Mesothelial cell of epicardium (in vitro differentiated cells): ENCODE measurements around the gene NLN. TPM values are rescaled to one million over a fixed set of nuclear protein-coding genes. Genes with fewer than 3 reads are reported as not detected.

Source experiments
- DNase-seq, 2 experiments: peaks; one replicate each; pipeline ENCODE4 v3.0.0; 2021; ENCODE audit warnings: low spot score in 2 of 2; ENCODE audit not compliant: unreplicated experiment in 2 of 2
- H3K27ac Mint-ChIP-seq: 2 replicates; pipeline ENCODE4 v1.8.0; 2021; ENCODE audit warnings: mixed read lengths
- H3K27me3 Mint-ChIP-seq: 2 replicates; pipeline ENCODE4 v1.8.0; 2021; ENCODE audit warnings: low read depth, mixed read lengths
- H3K36me3 Mint-ChIP-seq: 2 replicates; pipeline ENCODE4 v1.8.0; 2021; ENCODE audit warnings: mixed read lengths
- H3K4me1 Mint-ChIP-seq: 2 replicates; pipeline ENCODE4 v1.8.0; 2021; ENCODE audit warnings: mixed read lengths
- H3K4me3 Mint-ChIP-seq: 2 replicates; pipeline ENCODE4 v1.8.0; 2021; ENCODE audit warnings: mild to moderate bottlenecking, moderate library complexity, mixed read lengths
- H3K9me3 Mint-ChIP-seq: 2 replicates; pipeline ENCODE4 v1.8.0; 2021; ENCODE audit warnings: mixed read lengths
- total RNA-seq: library from RNA; stranded (reverse); gene quantifications from 3 replicates; pipeline ENCODE4 v1.2.1, GENCODE V29; 2021
- TF ChIP-seq, protein P1 (sequence below): fragments of 200-600 bp; sonication (generic); IDR thresholded peaks from one replicate; pipeline ENCODE4 v1.5.0; 2021; ENCODE audit warnings: antibody characterized with exemption; ENCODE audit not compliant: unreplicated experiment

The NLN gene
- total RNA-seq, 1 donor from 2014 or later, result 42.8 TPM

GRCh38 chr5:65823204-65823603, 101.2 kb downstream of the NLN start:
- peaks cover 15% of the 10 kb centered on the region for H3K4me1 Mint-ChIP-seq
- no peak for DNase-seq
- peaks cover 8% of the 10 kb centered on the region for H3K36me3 Mint-ChIP-seq
- no peak overlapping the region for H3K4me3 Mint-ChIP-seq
- no peak overlapping the region for H3K27ac Mint-ChIP-seq
- TF ChIP-seq, protein P1, sequence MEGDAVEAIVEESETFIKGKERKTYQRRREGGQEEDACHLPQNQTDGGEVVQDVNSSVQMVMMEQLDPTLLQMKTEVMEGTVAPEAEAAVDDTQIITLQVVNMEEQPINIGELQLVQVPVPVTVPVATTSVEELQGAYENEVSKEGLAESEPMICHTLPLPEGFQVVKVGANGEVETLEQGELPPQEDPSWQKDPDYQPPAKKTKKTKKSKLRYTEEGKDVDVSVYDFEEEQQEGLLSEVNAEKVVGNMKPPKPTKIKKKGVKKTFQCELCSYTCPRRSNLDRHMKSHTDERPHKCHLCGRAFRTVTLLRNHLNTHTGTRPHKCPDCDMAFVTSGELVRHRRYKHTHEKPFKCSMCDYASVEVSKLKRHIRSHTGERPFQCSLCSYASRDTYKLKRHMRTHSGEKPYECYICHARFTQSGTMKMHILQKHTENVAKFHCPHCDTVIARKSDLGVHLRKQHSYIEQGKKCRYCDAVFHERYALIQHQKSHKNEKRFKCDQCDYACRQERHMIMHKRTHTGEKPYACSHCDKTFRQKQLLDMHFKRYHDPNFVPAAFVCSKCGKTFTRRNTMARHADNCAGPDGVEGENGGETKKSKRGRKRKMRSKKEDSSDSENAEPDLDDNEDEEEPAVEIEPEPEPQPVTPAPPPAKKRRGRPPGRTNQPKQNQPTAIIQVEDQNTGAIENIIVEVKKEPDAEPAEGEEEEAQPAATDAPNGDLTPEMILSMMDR, result no peak
- H3K9me3 Mint-ChIP-seq, result no peaks in the 10 kb centered on the region
- H3K27me3 Mint-ChIP-seq, result no peaks in the 10 kb centered on the region

- no peak for DNase-seq
- no peaks in the 10 kb centered on the region for H3K9me3 Mint-ChIP-seq
- H3K36me3 Mint-ChIP-seq, result peaks cover 8% of the 10 kb centered on the region
- no peak overlapping the region for H3K4me3 Mint-ChIP-seq
- TF ChIP-seq, protein P1, result no peak
- no peak overlapping the region for H3K27ac Mint-ChIP-seq
- peaks cover 23% of the 10 kb centered on the region for H3K4me1 Mint-ChIP-seq
- H3K27me3 Mint-ChIP-seq, result no peaks in the 10 kb centered on the region
Observed at GRCh38 chr5:65823845-65824445, 101.9 kb downstream of the NLN start.

DNA sequence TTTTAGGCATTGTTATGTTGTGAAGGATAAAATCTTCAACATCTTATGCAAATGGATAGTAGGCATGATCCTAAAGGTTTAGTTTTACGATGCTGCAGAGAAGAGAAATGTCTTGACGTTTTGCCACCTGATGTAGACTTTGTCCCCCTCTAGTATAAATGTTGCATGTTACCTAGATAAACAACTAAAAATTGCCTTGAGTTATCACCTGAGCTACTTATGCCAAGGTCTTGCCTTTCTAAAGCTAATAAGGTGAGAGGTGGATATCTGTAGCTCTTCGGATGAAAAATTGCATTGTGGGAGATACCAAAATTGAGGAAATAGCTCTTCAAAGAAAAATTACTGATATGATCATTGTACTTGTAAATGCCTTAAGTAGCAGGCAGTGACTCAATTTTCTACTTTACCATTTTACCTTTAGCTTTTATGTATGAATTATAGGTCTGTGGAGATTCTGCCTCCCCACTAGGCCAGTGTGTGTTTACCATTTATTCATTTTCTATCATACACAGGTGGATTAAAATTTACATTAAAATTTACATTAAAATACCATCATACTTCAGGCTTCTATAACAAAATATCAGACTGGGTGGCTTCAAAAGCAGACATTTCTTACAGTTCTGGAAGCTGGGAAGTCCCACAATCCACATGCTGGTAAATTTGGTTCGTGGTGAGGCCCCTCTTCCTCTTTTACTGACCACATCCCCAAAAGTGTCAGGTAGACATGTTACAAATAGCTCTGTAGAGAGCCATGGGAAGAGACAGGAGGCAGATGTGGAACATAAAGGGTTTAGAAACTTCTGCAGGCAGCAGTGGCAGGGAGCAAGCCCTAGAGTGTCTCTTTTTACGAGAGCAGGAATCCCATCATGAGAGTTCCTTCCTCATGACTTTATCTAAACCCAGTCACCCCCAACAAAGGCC, 103.7 kb downstream of the NLN start:
- TF ChIP-seq, protein P1, result no peak
- no peak overlapping the region for H3K4me3 Mint-ChIP-seq
- no peak overlapping the region for H3K27ac Mint-ChIP-seq
- H3K27me3 Mint-ChIP-seq, result no peaks in the 10 kb centered on the region
- H3K9me3 Mint-ChIP-seq, result no peaks in the 10 kb centered on the region
- DNase-seq, result no peak
- peaks cover 23% of the 10 kb centered on the region for H3K4me1 Mint-ChIP-seq
- peaks cover 7% of the 10 kb centered on the region for H3K36me3 Mint-ChIP-seq

DNA sequence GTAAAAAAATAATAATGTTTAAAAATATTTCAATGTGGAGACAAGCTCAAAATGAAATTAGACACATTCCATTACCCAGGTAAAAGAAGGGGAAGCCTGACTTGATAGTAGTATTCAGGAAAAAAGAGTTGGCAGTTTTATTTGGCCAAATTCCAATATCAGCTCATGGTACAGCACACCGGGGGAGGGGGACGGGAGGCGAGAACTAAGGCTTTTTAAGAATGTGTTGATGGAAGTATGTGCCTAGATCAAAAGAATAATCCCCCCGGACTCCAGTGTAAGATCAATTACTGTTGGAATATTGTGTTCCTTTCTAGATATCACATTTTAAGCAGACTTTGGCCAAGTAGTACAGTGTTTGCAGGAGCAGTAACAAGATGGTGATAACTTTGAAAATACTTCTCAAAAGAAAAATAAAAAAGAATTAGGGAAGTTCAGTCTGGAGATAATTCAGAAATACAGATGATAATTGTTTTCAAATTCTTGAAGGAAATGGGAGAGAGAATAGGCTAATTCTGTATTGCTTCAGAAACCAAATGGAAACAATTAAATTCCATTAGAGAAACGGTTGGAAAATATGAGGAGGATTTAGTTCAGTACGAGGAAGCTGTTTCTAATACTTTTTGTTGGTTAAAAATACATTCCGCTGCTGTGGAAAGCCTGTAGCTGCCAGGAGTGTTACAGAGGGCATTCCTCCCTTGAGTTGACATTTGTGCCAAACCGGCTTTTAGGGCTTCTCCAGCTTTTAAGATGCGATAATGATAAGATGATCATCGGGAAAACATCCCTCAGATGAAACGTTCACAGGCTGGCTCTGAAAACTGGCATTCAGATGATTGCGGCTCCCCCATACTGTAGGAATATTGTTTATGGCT, 106.3 kb downstream of the NLN start:
- Mint-ChIP-seq H3K27ac (peak overlapping the region; percentile 33), H3K27me3 (no peaks in the 10 kb centered on the region), H3K4me3 (no peak overlapping the region), H3K4me1 (peaks cover 31% of the 10 kb centered on the region), H3K9me3 (no peaks in the 10 kb centered on the region), H3K36me3 (peaks cover 3% of the 10 kb centered on the region)
- TF ChIP-seq, protein P1, result no peak
- no peak for DNase-seq

DNA sequence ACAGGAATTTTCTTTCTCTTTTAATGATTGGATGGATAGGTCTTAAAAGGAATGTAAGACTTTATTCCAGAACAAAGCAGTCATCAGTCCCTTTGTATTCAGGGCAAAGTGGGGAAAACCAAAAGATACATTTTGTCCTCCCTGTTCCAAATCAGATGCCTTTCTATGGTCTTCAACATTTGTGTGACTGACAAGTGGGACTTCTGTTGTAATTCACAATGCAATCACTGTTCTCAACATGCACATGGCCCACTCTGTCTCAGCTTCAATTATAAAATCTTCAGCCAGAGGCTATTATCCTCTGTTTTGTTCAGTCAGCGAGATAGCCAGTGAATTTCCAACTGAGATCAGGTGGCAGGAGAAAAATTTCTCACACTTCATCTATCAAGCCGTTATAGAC, 108.9 kb downstream of the NLN start:
- no peaks in the 10 kb centered on the region for H3K9me3 Mint-ChIP-seq
- H3K4me1 Mint-ChIP-seq, result peaks cover 24% of the 10 kb centered on the region
- H3K4me3 Mint-ChIP-seq, result no peak overlapping the region
- TF ChIP-seq, protein P1, result no peak
- DNase-seq, result no peak
- H3K36me3 Mint-ChIP-seq, result no peaks in the 10 kb centered on the region
- H3K27me3 Mint-ChIP-seq, result no peaks in the 10 kb centered on the region
- no peak overlapping the region for H3K27ac Mint-ChIP-seq
